GM23338 (cell line): Measurements from ENCODE around the gene MBD3L2.

Source experiments
- CREB1 ChIP-seq: fragments of 250-450 bp; sonication (Bioruptor Pico); IDR thresholded peaks from 2 replicates; pipeline ENCODE4 v1.5.0; 2020; ENCODE audit warnings: low read depth, mild to moderate bottlenecking, moderate library complexity
- CTCF ChIP-seq, 2 experiments: fragments of 200-600 bp in 1 of 2; sonication (generic) in 1 of 2; conservative IDR thresholded peaks; 2 replicates each; pipeline versions ENCODE4 v1.5.1 to v1.6.1; 2016 to 2017; ENCODE audit warnings: antibody characterized with exemption in 2 of 2, low read depth in 2 of 2, mild to moderate bottlenecking in 2 of 2, moderate library complexity in 1 of 2
- ETS1 ChIP-seq: IDR thresholded peaks from 2 replicates; pipeline ENCODE4 v1.6.1; 2016; ENCODE audit warnings: antibody characterized with exemption
- EZH2 ChIP-seq: fragments of 200-600 bp; sonication (generic); IDR thresholded peaks from one replicate; pipeline ENCODE4 v1.8.0; 2017; ENCODE audit warnings: antibody characterized with exemption, mild to moderate bottlenecking, low read depth; ENCODE audit not compliant: unreplicated experiment
- EZH2phosphoT487 ChIP-seq: fragments of 200-600 bp; sonication (generic); IDR thresholded peaks from one replicate; pipeline ENCODE4 v1.8.1; 2018; ENCODE audit warnings: antibody characterized with exemption; ENCODE audit not compliant: unreplicated experiment
- JUNB ChIP-seq: IDR thresholded peaks from one replicate; pipeline ENCODE4 v1.6.1; 2016; ENCODE audit warnings: antibody characterized with exemption; ENCODE audit not compliant: unreplicated experiment
- NANOG ChIP-seq: IDR thresholded peaks from 2 replicates; pipeline ENCODE4 v1.6.1; 2016; ENCODE audit warnings: antibody characterized with exemption, borderline replicate concordance
- POLR2AphosphoS5 ChIP-seq: IDR thresholded peaks from 2 replicates; pipeline ENCODE4 v1.6.1; 2016; ENCODE audit warnings: antibody characterized with exemption, low read depth
- STAT1 ChIP-seq: IDR thresholded peaks from one replicate; pipeline ENCODE4 v1.6.1; 2016; ENCODE audit warnings: antibody characterized with exemption; ENCODE audit not compliant: unreplicated experiment
- ZNF114 ChIP-seq: fragments of 250-450 bp; sonication (Bioruptor Pico); IDR thresholded peaks from 2 replicates; pipeline ENCODE4 v1.5.0; 2020; ENCODE audit warnings: mild to moderate bottlenecking, moderate library complexity
- ZNF331 ChIP-seq: fragments of 250-450 bp; sonication (Bioruptor Pico); IDR thresholded peaks from 2 replicates; pipeline ENCODE4 v1.5.0; 2020; ENCODE audit warnings: low read depth, mild to moderate bottlenecking, moderate library complexity
- TF ChIP-seq, protein P1 (sequence below): IDR thresholded peaks from one replicate; pipeline ENCODE4 v1.6.1; 2018; ENCODE audit warnings: antibody characterized with exemption; ENCODE audit not compliant: unreplicated experiment

- TF ChIP-seq CTCF (conservative IDR thresholded peaks at IDR 0.05; ENCODE audit: low read depth in 2 of 2) (no peak), JUNB (no peak), EZH2 (no peak), POLR2AphosphoS5 (no peak), EZH2phosphoT487 (no peak), NANOG (no peak), CREB1 (CRISPR knock-in tag) (no peak), STAT1 (no peak), ZNF331 (CRISPR knock-in tag) (no peak), ZNF114 (no peak), ETS1 (no peak)
- TF ChIP-seq, protein P1, sequence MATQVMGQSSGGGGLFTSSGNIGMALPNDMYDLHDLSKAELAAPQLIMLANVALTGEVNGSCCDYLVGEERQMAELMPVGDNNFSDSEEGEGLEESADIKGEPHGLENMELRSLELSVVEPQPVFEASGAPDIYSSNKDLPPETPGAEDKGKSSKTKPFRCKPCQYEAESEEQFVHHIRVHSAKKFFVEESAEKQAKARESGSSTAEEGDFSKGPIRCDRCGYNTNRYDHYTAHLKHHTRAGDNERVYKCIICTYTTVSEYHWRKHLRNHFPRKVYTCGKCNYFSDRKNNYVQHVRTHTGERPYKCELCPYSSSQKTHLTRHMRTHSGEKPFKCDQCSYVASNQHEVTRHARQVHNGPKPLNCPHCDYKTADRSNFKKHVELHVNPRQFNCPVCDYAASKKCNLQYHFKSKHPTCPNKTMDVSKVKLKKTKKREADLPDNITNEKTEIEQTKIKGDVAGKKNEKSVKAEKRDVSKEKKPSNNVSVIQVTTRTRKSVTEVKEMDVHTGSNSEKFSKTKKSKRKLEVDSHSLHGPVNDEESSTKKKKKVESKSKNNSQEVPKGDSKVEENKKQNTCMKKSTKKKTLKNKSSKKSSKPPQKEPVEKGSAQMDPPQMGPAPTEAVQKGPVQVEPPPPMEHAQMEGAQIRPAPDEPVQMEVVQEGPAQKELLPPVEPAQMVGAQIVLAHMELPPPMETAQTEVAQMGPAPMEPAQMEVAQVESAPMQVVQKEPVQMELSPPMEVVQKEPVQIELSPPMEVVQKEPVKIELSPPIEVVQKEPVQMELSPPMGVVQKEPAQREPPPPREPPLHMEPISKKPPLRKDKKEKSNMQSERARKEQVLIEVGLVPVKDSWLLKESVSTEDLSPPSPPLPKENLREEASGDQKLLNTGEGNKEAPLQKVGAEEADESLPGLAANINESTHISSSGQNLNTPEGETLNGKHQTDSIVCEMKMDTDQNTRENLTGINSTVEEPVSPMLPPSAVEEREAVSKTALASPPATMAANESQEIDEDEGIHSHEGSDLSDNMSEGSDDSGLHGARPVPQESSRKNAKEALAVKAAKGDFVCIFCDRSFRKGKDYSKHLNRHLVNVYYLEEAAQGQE, result no peak
These were observed 25.7 kb downstream of the MBD3L2 start for GRCh38 chr19:7074705-7075282.
